HG02885 (cell line): Measurements from ENCODE around the gene APOBEC3H.

ENCODE experiments used
- ATAC-seq: cut with Tn5 transposase; IDR thresholded peaks from one replicate; pipeline ENCODE4 v1.9.1; 2021; ENCODE audit warnings: mild to moderate bottlenecking; ENCODE audit not compliant: unreplicated experiment, poor library complexity

APOBEC3H gene

GRCh38 chr22:39132871-39133524 lies 36.0 kb downstream of the APOBEC3H start:
- no peak for ATAC-seq

GRCh38 chr22:39133871-39134270 lies 36.8 kb downstream of the APOBEC3H start:
- ATAC-seq: no peak

- ATAC-seq: no peak
Measured at GRCh38 chr22:39134366-39135091, 37.5 kb downstream of the APOBEC3H start.

- no peak for ATAC-seq
Measured at GRCh38 chr22:39135092-39135896, 38.2 kb downstream of the APOBEC3H start.

- no peak for ATAC-seq
Measured at GRCh38 chr22:39136317-39136716, 39.3 kb downstream of the APOBEC3H start.

GRCh38 chr22:39138357-39138997 lies 41.4 kb downstream of the APOBEC3H start:
- no peak for ATAC-seq

- ATAC-seq: no peak
Measured at GRCh38 chr22:39139933-39140332, 42.9 kb downstream of the APOBEC3H start.

- no peak for ATAC-seq
Measured at GRCh38 chr22:39142088-39142680, 45.1 kb downstream of the APOBEC3H start.

GRCh38 chr22:39144101-39144767 lies 47.2 kb downstream of the APOBEC3H start:
- peak; percentile 20 for ATAC-seq

- no peak for ATAC-seq
Measured at GRCh38 chr22:39146256-39147101, 49.4 kb downstream of the APOBEC3H start.

- no peak for ATAC-seq
Measured at GRCh38 chr22:39147335-39148025, 50.4 kb downstream of the APOBEC3H start.

GRCh38 chr22:39148026-39148726 lies 51.1 kb downstream of the APOBEC3H start:
- ATAC-seq: no peak

- no peak for ATAC-seq
Measured at GRCh38 chr22:39148727-39149535, 51.9 kb downstream of the APOBEC3H start.

- no peak for ATAC-seq
Measured at GRCh38 chr22:39149915-39150847, 53.1 kb downstream of the APOBEC3H start.

GRCh38 chr22:39150848-39151215 lies 53.8 kb downstream of the APOBEC3H start:
- no peak for ATAC-seq
